ENCODE results near the gene PRKCH.

DNA sequence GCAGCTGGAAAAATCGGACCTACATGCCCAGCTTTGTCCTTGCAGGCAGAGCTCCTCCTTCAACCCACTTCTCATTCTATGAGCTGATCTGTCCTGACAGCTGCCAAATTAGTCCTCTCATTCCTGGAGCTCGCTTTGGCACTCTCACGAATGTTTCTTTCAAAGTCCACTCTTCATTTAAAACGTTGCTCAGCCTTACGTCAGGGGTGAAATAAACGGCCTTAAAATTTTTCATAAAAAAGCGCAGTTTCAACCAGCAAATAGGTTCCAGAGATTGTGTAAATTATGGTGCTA, 253.1 kb downstream of the PRKCH start:
- TF ChIP-seq, protein P1, sequence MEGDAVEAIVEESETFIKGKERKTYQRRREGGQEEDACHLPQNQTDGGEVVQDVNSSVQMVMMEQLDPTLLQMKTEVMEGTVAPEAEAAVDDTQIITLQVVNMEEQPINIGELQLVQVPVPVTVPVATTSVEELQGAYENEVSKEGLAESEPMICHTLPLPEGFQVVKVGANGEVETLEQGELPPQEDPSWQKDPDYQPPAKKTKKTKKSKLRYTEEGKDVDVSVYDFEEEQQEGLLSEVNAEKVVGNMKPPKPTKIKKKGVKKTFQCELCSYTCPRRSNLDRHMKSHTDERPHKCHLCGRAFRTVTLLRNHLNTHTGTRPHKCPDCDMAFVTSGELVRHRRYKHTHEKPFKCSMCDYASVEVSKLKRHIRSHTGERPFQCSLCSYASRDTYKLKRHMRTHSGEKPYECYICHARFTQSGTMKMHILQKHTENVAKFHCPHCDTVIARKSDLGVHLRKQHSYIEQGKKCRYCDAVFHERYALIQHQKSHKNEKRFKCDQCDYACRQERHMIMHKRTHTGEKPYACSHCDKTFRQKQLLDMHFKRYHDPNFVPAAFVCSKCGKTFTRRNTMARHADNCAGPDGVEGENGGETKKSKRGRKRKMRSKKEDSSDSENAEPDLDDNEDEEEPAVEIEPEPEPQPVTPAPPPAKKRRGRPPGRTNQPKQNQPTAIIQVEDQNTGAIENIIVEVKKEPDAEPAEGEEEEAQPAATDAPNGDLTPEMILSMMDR (IDR thresholded peaks at IDR 0.05; ENCODE audit: low read depth, low read length), result no peak
- no peak for TF ChIP-seq EZH2phosphoT487 (IDR thresholded peaks at IDR 0.05; ENCODE audit: low read depth)
